SKM-1 (cell line): ENCODE data around the gene STXBP1.
"Not testable (repeated sequence)": the region's sequence is repeated elsewhere in the genome, so short reads cannot be mapped to it uniquely, and the experiment has no call there.

Experiments
- DNase-seq: peaks from one replicate; lab custom pipeline; 2025; ENCODE audit not compliant: unreplicated experiment; lab: John Stamatoyannopoulos, UW

Gene STXBP1

DNA sequence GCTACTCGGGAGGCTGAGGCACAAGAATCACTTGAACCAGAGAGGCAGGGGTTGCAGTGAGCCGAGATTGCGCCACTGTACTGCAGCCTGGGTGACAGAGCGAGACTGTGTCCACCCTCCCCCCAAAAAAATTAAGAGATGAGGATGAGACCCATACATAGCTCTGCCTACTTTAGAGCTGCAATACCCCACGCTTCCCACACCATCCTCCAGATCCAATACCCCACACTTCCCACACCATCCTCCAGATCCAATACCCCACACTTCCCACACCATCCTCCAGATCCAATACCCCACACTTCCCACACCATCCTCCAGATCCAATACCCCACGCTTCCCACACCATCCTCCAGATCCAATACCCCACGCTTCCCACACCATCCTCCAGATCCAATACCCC, 34.9 kb upstream of the STXBP1 start:
- DNase-seq, result not testable (repeated sequence)

DNA sequence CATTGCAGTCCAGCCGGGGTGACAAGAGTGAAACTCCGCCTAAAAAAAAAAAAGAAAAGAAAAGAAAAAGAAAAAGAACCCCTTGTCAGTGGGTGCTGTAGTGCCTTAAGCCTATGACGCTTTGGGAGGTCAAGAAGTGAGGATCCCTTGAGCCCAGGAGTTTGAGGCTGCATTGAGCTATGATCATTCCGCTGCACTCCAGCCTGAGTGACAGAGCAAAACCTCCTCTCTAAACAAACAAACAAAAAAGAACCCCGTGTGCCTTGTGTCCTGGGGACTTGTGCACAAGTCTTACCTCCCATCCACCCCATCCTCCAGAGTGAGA, 33.5 kb upstream of the STXBP1 start:
- DNase-seq, result no peak

DNA sequence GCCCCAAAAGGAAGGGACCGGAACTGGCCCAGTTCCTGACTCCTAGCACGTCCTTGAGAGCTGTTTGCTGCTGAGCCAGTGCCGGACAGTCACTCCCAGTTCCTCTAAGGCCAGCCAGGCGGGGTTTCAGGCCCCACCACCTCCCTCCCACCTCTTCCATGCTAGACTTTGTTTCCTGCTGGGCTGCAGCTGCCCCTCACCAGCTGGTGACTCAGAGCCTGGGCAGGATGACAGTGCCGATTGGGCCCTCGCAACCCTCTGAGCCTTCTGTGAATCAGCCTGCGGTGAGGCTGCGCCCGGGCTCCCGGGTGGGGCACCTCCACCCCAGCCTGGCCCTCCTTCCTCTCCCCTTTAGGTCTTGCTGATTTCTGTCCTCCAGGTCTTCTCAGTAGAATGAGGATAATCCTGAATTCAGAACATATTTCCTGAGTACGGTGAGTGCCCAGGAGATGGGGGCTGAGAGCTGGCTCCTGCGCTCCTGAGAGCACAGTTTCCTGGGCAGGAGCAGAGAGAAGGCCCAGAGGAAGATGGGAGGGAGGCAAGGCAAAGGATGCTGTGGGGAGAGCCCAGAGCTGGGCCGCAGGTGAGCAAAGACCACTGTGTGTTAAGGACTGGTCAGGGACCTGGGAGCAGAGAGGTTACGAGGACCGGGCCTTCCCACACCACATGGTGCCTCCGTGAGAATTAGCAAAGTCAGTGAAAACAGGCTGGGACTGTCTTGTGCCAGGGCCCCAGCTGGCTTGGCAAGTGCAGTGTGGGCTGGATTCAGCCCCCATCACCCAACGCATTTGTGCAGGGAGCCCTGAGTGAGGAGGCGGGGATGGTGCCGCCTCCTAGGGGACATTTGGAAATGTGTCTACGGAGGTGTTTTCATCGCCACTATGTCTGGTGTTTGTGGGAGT, 32.9 kb upstream of the STXBP1 start:
- peak; percentile 69 for DNase-seq

DNA sequence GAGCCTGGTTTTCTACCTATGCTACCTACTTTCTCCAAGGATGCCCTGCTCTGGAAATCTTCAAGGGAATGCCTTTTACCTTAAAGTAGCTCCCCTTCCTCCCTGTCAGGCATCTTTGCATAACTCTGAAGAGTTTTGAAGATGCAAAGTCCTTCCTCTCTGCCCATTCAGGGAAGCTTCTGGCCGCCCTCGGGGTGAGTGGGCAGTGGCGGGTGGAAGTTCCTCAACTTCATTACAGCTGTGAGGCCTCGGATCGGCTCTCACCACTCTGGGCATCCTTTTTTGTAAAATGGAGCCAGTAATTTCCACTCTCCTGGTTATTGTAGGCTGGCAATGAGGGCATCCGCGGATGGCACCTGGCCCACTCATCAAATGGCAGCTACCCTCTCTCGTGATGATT, 31.7 kb upstream of the STXBP1 start:
- no peak for DNase-seq

DNA sequence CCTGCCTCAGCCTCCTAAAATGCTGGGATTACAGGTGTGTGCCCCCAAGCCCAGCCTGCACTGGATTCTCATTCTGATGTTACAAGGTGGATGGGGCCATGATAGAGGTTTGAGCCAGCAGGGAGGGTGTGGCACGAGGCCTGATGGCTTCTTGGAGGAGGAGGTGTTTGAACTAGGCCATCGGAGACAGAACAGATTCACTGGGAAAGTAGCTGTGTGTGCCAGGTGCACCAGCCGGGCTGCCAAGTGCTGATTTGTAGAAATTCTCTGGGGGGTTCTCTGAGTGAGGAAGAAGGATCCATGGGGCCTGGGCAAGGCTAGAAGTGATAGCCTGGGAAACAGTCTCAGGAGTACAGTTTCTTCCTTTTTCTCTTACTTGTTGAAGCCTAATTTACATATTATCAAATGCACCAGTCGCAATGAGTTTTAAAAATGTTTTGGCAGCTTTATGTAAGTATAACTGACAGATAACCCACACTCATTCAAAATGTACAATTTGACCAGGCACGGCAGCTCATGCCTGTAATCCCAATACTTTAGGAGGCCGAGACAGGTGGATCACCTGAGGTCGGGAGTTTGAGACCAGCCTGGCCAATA, 31.1 kb upstream of the STXBP1 start:
- no peak for DNase-seq

DNA sequence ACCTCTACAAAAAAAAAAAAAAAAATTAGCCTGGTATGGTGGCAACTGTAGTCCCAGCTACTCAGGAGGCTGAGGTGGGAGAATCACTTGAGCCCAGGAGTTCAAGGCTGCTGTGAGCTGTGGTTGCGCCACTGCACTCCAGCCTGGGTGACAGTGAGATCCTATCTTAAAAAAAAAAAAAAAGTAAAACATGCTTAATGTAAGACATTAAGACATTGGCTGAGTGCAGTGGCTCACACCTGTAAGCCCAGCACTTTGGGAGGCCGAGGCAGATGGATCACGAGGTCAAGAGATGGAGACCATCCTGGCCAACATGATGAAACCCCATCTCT, 27.6 kb upstream of the STXBP1 start:
- not testable (repeated sequence) for DNase-seq

DNA sequence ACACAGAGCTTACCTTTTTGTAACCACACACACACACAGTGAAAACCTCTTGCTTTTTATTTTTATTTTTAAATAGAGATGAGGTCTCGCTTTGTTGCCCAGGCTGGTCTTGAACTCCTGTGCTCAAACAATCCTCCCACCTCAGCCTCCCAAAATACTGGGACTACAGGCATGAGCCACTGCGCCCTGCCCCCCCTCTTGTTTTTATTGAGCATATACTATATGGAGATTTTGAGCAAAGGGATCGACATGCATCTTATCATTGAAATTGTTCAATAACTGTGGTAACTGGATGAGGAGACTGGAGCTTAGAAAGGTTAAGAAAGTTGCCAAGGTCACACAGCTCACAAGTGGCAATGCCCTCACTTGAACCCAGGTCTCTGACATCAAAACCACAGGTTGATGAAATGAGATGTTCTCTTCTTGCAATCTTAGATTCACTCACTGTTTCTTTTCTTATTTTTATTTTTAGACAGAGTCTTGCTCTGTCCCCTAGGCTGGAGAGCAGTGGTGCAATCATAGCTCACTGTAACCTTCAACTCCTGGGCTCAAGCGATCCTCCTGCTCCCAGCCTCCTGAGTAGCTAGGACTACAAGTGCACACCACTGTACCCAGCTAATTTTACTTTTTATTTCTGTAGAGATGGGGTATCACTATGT, 26.8 kb upstream of the STXBP1 start:
- DNase-seq, result no peak

DNA sequence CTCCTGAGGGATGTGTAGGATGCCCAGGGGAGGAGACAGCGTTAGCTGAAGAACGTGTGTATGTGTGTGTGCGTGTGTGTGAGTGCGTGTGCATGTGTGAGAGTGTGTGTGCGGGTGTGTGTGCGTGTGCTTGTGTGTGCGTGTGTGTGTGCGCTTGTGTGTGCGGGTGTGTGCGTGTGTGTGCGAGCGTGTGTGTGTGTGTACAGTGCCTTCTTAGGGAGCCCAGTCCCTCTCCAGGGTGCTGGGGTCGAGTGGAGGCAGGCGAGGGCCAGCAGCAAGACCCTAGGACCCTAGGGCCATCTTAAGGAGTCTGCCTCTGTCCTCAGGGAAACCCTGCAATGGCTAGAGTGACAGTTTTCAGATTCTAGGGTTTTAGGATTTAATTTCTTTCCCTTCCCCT, 26.0 kb upstream of the STXBP1 start:
- DNase-seq, result no peak

DNA sequence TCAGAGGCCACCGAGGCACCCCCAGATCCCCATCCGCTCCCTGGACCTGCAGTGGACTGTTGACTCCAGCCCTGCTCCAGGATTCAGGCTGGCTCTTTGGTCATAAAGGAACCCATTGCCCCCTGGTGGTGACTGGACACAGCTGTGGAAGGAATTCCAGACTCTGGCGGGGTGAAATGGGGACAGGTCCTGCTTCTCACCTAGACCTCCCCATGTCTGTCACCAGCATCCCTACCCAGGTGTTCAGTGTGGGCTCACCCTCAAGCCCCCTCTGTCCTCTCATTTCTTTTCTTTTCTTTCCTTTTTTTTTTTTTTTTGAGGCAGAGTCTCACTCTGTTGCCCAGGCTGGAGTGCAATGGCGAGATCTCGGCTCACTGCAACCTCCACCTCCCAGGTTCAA, 25.5 kb upstream of the STXBP1 start:
- peak; percentile 11 for DNase-seq

DNA sequence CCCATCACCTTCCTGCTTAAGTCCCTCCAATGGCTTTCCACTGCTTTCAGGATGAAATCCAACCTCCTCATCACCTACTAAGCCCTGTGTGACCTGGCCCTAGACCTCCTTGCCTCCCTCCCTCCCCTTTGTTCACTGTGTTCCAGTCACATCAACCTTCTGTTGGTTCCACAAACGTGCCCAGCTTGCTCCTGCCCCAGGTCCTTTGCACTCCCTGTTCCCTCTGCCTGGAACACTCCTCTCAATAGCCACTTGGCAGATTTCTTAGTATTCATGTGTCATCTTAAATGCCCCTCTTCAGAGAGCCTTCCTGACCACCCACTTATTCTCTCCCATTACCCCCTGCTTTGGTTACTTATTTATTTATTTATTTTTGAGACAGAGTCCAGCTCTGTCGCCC, 24.1 kb upstream of the STXBP1 start:
- no peak for DNase-seq

DNA sequence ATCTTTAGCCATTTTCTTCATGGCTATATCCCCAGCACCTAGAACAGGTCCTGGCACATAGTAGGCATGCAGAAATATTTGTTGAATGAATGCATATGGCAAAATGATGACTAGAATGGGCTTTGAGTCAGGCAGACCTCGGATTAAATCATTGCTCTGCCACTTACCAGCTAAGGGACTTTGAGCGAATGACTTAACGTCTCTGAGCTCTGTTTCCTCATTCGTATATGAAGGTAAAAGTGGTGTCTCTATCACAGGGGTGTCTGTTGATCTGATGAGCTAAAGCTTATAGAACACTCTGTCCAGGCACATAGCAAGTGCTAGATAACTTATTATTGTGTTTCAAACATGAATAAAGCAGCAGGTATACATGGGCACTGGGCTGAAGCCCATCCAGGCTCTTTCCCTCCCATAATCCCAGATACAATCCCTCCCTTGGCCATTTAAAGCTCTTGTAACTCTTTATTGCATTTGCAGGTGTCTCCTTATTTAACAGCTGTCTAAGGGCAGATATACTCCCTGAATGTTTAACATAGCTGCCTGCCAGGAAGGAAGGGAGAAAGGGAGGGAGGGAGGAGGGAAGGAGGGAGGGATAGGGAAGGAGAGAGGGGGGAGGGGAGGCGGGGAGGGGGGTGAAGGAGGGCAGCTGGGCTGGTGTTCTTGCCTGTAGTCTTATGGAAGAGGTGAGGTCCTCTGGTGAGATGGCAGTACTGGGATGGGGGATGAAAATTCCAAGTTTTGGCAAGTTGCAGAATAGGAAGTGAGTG, 23.2 kb upstream of the STXBP1 start:
- DNase-seq, result no peak

DNA sequence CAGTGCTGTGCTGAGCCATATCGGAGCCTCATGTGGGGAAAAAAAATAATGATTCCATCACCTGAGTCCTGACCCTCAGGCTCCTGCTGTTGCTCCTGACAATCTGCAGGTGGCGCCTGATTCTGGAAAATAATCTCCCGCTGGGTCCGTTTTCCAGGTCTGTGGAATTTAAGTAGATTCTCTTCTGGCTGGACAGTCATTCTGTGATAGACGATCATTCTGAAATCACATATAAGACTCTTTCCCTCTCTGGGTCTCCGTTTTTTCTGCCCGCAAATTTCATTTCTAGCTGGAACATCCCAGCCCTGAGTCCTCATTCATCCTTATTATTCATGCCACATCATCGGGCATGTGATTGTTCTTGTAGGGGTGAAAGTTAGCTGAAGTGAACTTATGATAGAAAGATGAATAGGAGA, 22.1 kb upstream of the STXBP1 start:
- no peak for DNase-seq

DNA sequence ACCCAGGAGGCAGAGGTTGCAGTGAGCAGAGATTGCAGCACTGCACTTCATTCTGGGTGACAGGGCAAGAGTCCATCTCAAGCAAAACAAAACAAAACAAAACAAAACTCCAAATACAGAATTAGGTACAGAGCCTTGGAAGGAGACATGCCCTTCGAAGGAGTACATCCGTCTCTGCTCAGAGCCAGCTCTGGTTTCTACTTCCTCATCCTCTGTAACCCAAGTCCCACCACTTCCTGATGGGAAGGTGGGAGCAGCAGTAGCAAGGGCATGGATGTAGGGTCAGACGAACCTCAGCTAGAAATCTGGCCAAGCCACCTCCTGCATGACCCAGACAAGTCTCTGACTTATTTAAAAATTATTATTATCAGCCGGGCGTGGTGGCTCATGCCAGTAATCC, 16.5 kb upstream of the STXBP1 start:
- peak; percentile 18 for DNase-seq

DNA sequence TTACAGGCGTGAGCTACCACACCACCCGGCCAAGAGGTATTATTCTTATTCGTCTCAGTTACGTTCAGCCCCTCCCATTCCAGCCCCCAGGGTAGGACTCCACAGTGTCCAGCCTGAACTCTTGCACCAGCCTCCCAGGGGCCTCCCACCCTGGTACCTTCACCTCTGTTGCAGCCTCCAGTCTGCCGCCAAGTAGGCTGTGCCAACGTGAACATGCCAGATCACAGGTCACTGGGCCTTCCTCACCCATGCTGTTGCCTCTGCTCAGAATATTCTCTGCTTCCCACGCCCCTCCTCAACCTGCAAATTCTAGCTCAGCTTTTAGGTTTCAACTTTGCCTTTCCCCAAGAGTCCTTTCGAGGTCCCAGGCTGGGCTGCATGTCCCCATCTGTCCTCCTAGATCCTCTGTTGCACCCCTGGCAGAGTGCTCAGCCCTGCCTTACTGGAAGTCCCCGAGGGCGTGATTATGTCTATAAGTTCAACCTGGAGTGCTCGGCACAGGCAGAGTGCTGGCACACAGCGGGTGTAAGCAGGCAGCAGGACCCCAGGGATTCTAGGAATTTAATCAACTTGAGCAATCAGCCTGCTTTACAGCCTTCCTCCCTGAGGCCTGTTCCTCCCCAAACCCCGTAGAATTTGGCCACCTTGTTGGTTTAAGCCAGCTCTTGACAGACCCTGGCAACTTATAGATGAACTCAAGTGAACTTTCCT, 13.1 kb upstream of the STXBP1 start:
- DNase-seq, result no peak

DNA sequence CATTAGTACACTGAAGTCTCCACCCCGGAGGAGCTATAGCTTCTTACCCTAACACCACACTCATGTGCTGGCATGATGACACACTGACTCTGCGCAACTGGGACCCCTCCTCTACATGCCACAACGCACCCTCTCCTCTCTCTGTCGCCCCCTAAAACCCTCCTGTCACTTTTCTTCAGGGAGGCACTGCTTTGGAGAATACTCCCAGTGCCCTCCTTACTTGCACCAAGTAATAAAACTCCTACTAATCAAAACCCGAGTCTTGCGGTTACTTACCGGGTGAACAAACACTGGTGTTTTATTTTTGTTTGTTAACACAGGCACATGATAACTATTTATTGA, 12.6 kb upstream of the STXBP1 start:
- DNase-seq, result no peak

DNA sequence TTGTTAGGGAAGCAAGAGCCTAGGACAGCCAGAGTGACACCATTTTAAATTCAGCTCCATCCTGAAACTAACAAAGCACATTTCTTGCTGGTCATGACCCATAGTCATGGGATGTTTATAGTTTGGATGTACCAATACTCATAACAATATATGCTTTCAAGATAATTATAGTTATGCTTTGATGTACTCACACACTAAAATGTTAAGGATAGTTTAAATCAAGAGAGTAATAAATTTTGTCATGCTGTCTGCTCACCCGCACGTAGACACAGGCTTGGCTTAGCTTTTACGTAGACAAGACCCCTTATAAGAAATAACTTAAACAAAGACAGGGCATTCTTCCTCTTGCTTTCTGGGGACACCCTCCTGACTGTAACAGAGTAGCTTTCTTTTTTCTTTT, 8.9 kb upstream of the STXBP1 start:
- DNase-seq, result no peak

DNA sequence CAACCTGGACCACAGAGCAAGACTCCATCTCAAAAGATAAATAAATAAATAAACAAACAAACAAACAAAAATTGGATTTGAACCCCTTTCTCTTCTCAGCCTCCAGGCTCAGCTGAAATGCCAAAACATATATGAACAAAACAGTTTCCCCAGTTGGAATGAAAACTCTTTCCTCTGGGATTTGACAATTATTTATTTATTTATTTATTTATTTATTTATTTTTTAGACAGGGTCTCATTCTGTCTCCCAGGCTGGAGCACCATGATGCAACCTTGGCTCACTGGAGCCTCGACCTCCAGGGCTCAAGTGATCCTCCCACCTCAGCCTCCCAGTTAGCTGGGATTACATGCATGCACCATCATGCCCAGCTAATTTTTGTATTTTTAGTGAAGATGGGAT, 6.0 kb upstream of the STXBP1 start:
- DNase-seq, result no peak

DNA sequence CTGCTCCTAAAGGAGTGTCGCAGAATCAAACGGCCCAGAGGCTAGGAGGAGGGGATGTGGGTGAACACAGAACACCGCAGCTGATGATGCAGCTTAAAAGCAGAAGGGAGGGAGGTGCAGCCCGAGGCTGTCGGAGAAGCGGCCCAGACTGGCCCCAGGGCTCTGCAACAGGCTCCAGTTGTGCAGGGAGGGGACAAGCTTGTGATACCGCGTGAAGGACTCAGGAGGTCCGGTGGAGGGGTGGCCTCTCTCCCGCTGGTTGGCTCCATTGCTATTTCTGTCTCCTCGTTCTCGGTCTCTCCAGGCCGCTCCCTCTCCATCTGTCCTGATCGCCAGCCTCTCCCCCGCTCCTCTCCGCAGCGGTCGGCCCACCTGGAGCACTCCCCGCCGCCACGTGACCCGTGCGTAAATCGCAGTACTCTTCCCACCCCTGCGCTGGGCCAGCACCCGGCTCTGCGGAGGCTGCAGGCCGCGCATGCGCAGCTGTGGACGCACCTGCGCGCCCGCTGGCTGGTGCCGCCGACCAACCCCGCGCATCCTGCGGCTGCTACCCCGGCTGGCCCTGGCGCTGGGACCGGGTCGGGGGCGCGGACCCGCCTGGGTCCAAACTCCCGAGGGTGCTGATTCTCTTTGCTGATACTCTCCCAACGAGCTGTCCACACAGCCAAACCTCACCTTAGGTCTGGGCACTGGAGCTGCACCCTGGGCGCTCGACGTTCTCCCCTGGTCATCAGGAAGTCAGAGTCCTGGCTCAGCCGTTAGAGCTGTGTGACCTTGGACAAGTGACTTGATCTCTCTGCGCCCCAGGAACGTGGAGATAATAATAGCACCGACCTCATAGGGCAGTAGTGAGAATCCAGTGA, 3.7 kb upstream of the STXBP1 start:
- DNase-seq, result peak; percentile 41

DNA sequence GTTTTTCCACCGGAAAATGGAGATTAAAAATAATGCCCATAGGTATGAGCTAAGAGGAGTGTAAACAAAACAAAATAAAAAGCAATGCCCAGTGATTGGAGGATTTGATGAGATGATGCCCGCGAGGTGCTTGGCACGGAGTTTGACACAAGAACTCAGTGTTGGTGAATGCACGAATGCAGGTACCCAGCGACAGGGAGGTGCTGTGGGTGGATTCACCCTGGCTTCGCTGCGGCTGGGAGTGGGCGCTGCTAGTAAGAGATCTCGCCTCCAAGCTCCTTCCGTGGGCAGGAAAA, 526 bp upstream of the STXBP1 start:
- DNase-seq, result no peak

DNA sequence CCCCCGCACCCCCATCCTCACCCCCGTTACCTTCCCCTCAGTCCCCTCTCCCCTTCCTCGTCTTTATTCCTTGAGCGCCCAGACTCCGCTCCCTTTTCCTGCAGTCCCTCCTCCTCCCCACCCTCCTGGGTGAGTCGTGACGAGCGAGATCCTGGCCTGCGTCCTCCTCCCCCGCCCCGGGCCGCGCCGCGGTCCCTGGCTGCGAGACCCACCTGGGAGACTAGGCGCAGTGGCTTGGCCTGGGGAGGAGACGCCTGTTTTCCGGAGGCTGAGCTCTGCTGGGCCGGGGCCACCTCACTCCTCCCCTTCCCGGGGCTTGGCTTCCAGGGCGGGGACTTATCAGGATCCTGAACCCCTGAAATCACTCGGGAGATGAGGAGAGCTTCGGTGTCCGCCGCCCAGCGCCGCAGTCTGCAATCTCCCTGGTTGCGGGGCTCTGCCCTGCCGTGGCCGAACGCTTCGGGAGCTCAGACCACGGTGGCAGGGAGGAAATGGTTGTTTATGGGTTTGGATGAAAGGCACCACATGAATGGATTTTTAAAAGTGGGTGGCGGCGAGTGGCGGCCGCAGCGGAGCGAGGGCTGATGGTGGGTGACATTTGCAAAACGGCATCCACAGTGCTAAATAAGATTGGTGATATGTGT, 984 bp downstream of the STXBP1 start:
- no peak for DNase-seq
